ENCODE results near the gene POR. TPM values are rescaled to one million over a fixed set of nuclear protein-coding genes. Genes with fewer than 3 reads are reported as not detected.

Gene POR
- total and polyA plus RNA-seq, 2 of the 13 experiments (the other 11 are each of a cell fraction or from before 2014, with no cell fraction given) = 145 to 266 TPM

GRCh38 chr7:75945297-75946168 is 30.6 kb downstream of the POR start (continued):
- TF ChIP-seq, protein P1, sequence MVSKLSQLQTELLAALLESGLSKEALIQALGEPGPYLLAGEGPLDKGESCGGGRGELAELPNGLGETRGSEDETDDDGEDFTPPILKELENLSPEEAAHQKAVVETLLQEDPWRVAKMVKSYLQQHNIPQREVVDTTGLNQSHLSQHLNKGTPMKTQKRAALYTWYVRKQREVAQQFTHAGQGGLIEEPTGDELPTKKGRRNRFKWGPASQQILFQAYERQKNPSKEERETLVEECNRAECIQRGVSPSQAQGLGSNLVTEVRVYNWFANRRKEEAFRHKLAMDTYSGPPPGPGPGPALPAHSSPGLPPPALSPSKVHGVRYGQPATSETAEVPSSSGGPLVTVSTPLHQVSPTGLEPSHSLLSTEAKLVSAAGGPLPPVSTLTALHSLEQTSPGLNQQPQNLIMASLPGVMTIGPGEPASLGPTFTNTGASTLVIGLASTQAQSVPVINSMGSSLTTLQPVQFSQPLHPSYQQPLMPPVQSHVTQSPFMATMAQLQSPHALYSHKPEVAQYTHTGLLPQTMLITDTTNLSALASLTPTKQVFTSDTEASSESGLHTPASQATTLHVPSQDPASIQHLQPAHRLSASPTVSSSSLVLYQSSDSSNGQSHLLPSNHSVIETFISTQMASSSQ (IDR thresholded peaks at IDR 0.05; ENCODE audit: low read depth) = no peak
- TF ChIP-seq, protein P1 (CRISPR knock-in tag; IDR thresholded peaks at IDR 0.05; ENCODE audit: borderline replicate concordance) = no peak
- TF ChIP-seq ZNF569 (CRISPR knock-in tag; IDR thresholded peaks at IDR 0.05; ENCODE audit: borderline replicate concordance) (no peak), SYNCRIP (IDR thresholded peaks at IDR 0.05; ENCODE audit: insufficient read depth, low read depth, low read length) (no peak), MLXIP (CRISPR knock-in tag; IDR thresholded peaks at IDR 0.05; ENCODE audit: borderline replicate concordance) (no peak), MED8 (CRISPR knock-in tag; IDR thresholded peaks at IDR 0.05; ENCODE audit: insufficient replicate concordance) (no peak), FOXA3 (CRISPR knock-in tag; IDR thresholded peaks at IDR 0.05) (peak; percentile 54; the same call in 1 of the 2 replicates), ZBTB38 (CRISPR knock-in tag; IDR thresholded peaks at IDR 0.05) (no peak), MAX (IDR thresholded peaks at IDR 0.05) (no peak), HNF4G (IDR thresholded peaks at IDR 0.05; ENCODE audit: borderline replicate concordance, low read depth, low read length) (no peak), HNF4G (CRISPR knock-in tag; IDR thresholded peaks at IDR 0.05; ENCODE audit: borderline replicate concordance, low read depth) (no peak), TCF12 (IDR thresholded peaks at IDR 0.05) (no peak), TCF12 (CRISPR knock-in tag; IDR thresholded peaks at IDR 0.05) (no peak), ZKSCAN8 (CRISPR knock-in tag; IDR thresholded peaks at IDR 0.05; ENCODE audit: borderline replicate concordance) (no peak)
- TF ChIP-seq, protein P2, sequence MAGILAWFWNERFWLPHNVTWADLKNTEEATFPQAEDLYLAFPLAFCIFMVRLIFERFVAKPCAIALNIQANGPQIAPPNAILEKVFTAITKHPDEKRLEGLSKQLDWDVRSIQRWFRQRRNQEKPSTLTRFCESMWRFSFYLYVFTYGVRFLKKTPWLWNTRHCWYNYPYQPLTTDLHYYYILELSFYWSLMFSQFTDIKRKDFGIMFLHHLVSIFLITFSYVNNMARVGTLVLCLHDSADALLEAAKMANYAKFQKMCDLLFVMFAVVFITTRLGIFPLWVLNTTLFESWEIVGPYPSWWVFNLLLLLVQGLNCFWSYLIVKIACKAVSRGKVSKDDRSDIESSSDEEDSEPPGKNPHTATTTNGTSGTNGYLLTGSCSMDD (CRISPR knock-in tag; IDR thresholded peaks at IDR 0.05) = no peak
- TF ChIP-seq, protein P3, sequence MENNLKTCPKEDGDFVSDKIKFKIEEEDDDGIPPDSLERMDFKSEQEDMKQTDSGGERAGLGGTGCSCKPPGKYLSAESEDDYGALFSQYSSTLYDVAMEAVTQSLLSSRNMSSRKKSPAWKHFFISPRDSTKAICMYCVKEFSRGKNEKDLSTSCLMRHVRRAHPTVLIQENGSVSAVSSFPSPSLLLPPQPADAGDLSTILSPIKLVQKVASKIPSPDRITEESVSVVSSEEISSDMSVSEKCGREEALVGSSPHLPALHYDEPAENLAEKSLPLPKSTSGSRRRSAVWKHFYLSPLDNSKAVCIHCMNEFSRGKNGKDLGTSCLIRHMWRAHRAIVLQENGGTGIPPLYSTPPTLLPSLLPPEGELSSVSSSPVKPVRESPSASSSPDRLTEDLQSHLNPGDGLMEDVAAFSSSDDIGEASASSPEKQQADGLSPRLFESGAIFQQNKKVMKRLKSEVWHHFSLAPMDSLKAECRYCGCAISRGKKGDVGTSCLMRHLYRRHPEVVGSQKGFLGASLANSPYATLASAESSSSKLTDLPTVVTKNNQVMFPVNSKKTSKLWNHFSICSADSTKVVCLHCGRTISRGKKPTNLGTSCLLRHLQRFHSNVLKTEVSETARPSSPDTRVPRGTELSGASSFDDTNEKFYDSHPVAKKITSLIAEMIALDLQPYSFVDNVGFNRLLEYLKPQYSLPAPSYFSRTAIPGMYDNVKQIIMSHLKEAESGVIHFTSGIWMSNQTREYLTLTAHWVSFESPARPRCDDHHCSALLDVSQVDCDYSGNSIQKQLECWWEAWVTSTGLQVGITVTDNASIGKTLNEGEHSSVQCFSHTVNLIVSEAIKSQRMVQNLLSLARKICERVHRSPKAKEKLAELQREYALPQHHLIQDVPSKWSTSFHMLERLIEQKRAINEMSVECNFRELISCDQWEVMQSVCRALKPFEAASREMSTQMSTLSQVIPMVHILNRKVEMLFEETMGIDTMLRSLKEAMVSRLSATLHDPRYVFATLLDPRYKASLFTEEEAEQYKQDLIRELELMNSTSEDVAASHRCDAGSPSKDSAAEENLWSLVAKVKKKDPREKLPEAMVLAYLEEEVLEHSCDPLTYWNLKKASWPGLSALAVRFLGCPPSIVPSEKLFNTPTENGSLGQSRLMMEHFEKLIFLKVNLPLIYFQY (CRISPR knock-in tag; IDR thresholded peaks at IDR 0.05; ENCODE audit: borderline replicate concordance) = no peak
